ENCODE results near the gene SMAD6. TPM values are rescaled to one million over a fixed set of nuclear protein-coding genes. Genes with fewer than 3 reads are reported as not detected.

SMAD6 gene
- polyA plus RNA-seq, 1 of the 3 experiments (the other 2 are of a cell fraction): 4.5 TPM

GRCh38 chr15:66700802-66701421 lies 1.1 kb upstream of the SMAD6 start:
- no peaks in the 10 kb centered on the region for H3K9me2 ChIP-seq
- ChIA-PET CTCF (interaction anchor here (1.4 to 12.9 kb wide), 8 partner anchors 21 to 151 kb away, joined by 3 to 172 read pairs (median 16); no protein-coding TSS in a partner anchor), POLR2A (no interaction called here)
- H3K9ac ChIP-seq: peak overlapping the region; percentile 76; the same call in 1 of the 2 replicates
- DNase-seq: peak; percentile 98
- H3K4me2 ChIP-seq: peak overlapping the region; percentile 95
- H3K27ac ChIP-seq (ENCODE audit: low read depth in 2 of 2, low read length in 1 of 2): peak overlapping the region; percentile 89
- 2% methylated on average over 19 of the region's 68 CpGs for WGBS (ENCODE audit: low lambda C conversion rate)
- peaks cover 37% of the 10 kb centered on the region for H3K79me2 ChIP-seq (ENCODE audit: insufficient read depth)
- H3K27me3 ChIP-seq (ENCODE audit: insufficient read depth): no peaks in the 10 kb centered on the region
- peak overlapping the region; percentile 68 to 73 for H3K4me3 ChIP-seq (ENCODE audit: low read depth in 2 of 2, low read length in 1 of 2)
- peaks cover 26% of the 10 kb centered on the region for H4K20me1 ChIP-seq (ENCODE audit: insufficient read depth)
- no peaks in the 10 kb centered on the region for H3K9me3 ChIP-seq
- peaks cover 23 to 24% of the 10 kb centered on the region in 2 experiments; a peak in 3 of 4 replicates for H3K4me1 ChIP-seq (ENCODE audit: control insufficient read depth in 1 of 2, insufficient read depth in 2 of 2, low read depth in 1 of 2, low read length in 1 of 2)
- peak overlapping the region; percentile 90 for H2AFZ ChIP-seq (ENCODE audit: low read depth)
- peaks cover 0 to 6% of the 10 kb centered on the region in 2 experiments for H3K36me3 ChIP-seq (replicated peaks in 1 of 2; ENCODE audit: control insufficient read depth in 1 of 2, insufficient read depth in 2 of 2, low read length in 1 of 2)
- peaks cover 11% of the 10 kb centered on the region for H3F3A ChIP-seq (replicated peaks; ENCODE audit: insufficient read depth)
- TF ChIP-seq POLR2AphosphoS5 (IDR thresholded peaks at IDR 0.05; ENCODE audit: low read depth, low read length) (peak; percentile 19; the same call in 1 of the 2 replicates), RXRA (IDR thresholded peaks at IDR 0.05; ENCODE audit: borderline replicate concordance, low read depth) (peak; percentile 82; the same call in 1 of the 2 replicates), RAD21 (IDR thresholded peaks at IDR 0.05; ENCODE audit: low read length) (no peak), TEAD4 (IDR thresholded peaks at IDR 0.05; ENCODE audit: borderline replicate concordance, insufficient read depth) (0 out of 2 replicates have a peak, but pooled peaks have one; percentile 12), PBX3 (IDR thresholded peaks at IDR 0.05) (peak; percentile 32; the same call in 1 of the 2 replicates), SIN3A (IDR thresholded peaks at IDR 0.05; ENCODE audit: borderline replicate concordance, low read depth, low read length) (peak; percentile 48; the same call in 1 of the 2 replicates), FOSL2 (IDR thresholded peaks at IDR 0.05; ENCODE audit: borderline replicate concordance, low read depth) (no peak), MXI1 (IDR thresholded peaks at IDR 0.05; ENCODE audit: low read depth, low read length) (peak; percentile 70), EP300 (IDR thresholded peaks at IDR 0.05; ENCODE audit: borderline replicate concordance in 1 of 2, low read depth in 1 of 2, low read length in 1 of 2) (peak in 1 of 2 experiments; percentile 24; a peak in 1 of 4 replicates), REST (IDR thresholded peaks at IDR 0.05; ENCODE audit: low read depth, low read length) (no peak), SMC3 (IDR thresholded peaks at IDR 0.05; ENCODE audit: low read depth, low read length) (peak; percentile 7; the same call in 1 of the 2 replicates), NRF1 (IDR thresholded peaks at IDR 0.05; ENCODE audit: low read depth, low read length) (0 out of 2 replicates have a peak, but pooled peaks have one; percentile 26), NFIC (IDR thresholded peaks at IDR 0.05; ENCODE audit: borderline replicate concordance) (no peak), TCF12 (IDR thresholded peaks at IDR 0.05) (peak; percentile 10; the same call in 1 of the 2 replicates), FOXJ3 (CRISPR knock-in tag; IDR thresholded peaks at IDR 0.05) (no peak)

Data from SK-N-SH (cell line).